CD4-positive, alpha-beta T cell (primary cell): ENCODE results near the gene F7. TPM values are rescaled to one million over a fixed set of nuclear protein-coding genes. Genes with fewer than 3 reads are reported as not detected.

ENCODE experiments used
- ATAC-seq: fragments of 200-7000 bp; cut with Tn5 transposase; one replicate; pipeline ENCODE4 v1.10.0; 2022; ENCODE audit warnings: mild to moderate bottlenecking; ENCODE audit not compliant: poor library complexity
- CTCF ChIA-PET: fragments of 350-600 bp; sonication (Branson Sonifier 250); formaldehyde crosslinking; loops from one replicate; lab custom pipeline; 2021; ENCODE audit warnings: antibody characterized with exemption, inconsistent platforms; lab: Charles Lee
- POLR2A ChIA-PET: fragments of 350-600 bp; sonication (Branson Sonifier 250); formaldehyde crosslinking; loops from one replicate; lab custom pipeline; 2021; ENCODE audit warnings: antibody characterized with exemption, inconsistent platforms; lab: Charles Lee
- DNase-seq, 14 experiments: peaks; one replicate each; pipeline ENCODE4 v3.0.0-alpha.2; 2013 to 2020; ENCODE audit warnings: mixed read lengths in 2 of 14
- H3K27ac ChIP-seq, 2 donors: one replicate each; pipeline versions ENCODE4 v1.5.1 to v1.7.0; 2013; ENCODE audit warnings: low read length in 2 of 2, low read depth in 1 of 2, mild to moderate bottlenecking in 1 of 2
- H3K27me3 ChIP-seq, 2 experiments: 1 replicate in 1 of 2; 2 replicates in 1 of 2; pipeline versions ENCODE4 v1.6.1 to v1.7.0; 2013; ENCODE audit warnings: low read length in 2 of 2, control low read depth in 1 of 2, mild to moderate bottlenecking in 1 of 2, moderate library complexity in 1 of 2; ENCODE audit not compliant: insufficient read depth in 2 of 2, control insufficient read depth in 1 of 2
- H3K36me3 ChIP-seq: one replicate; pipeline ENCODE4 v1.6.1; 2013; ENCODE audit warnings: low read length, control low read depth; ENCODE audit not compliant: insufficient read depth
- H3K4me1 ChIP-seq: one replicate; pipeline ENCODE4 v1.6.1; 2013; ENCODE audit warnings: low read length, control low read depth; ENCODE audit not compliant: insufficient read depth
- H3K4me3 ChIP-seq: one replicate; pipeline ENCODE4 v1.5.1; 2013; ENCODE audit warnings: mild to moderate bottlenecking, low read length, moderate library complexity
- H3K9me3 ChIP-seq, 2 experiments: 1 replicate in 1 of 2; 2 replicates in 1 of 2; pipeline versions ENCODE4 v1.6.1 to v1.7.0; 2013; ENCODE audit warnings: low read length in 2 of 2, mild to moderate bottlenecking in 2 of 2, control low read depth in 1 of 2, moderate library complexity in 1 of 2; ENCODE audit not compliant: control insufficient read depth in 1 of 2, insufficient read depth in 1 of 2
- H3K27ac Mint-ChIP-seq: one replicate; pipeline ENCODE4 v1.8.0; 2020; ENCODE audit warnings: mixed read lengths
- H3K27me3 Mint-ChIP-seq: one replicate; pipeline ENCODE4 v1.8.0; 2021; ENCODE audit warnings: mixed read lengths
- H3K36me3 Mint-ChIP-seq: one replicate; pipeline ENCODE4 v1.8.0; 2021; ENCODE audit warnings: low read depth, mixed read lengths
- H3K4me1 Mint-ChIP-seq: one replicate; pipeline ENCODE4 v1.8.0; 2021; ENCODE audit warnings: low read depth, mixed read lengths
- H3K4me3 Mint-ChIP-seq: one replicate; pipeline ENCODE4 v1.8.0; 2020; ENCODE audit warnings: mild to moderate bottlenecking, mixed read lengths
- H3K9me3 Mint-ChIP-seq: one replicate; pipeline ENCODE4 v1.8.0; 2020; ENCODE audit warnings: mixed read lengths
- CTCF ChIP-seq: fragments of 200-600 bp; IDR thresholded peaks from one replicate; pipeline ENCODE4 v1.8.0; 2022; ENCODE audit warnings: antibody characterized with exemption, mild to moderate bottlenecking
- intact Hi-C, 2 experiments: fragments of 100-400 bp; cut with DNase I in 1 of 2; cut with micrococcal nuclease in 1 of 2; formaldehyde crosslinking; loops; one replicate each; pipeline versions ENCODE4 v1.15.1 to v1.9.0; 2023 to 2025; cut with DNase I, micrococcal nuclease
- total RNA-seq, 174 experiments: library from RNA in 2 of 174; stranded (reverse) in 2 of 174; gene quantifications; one replicate each; pipeline ENCODE4 v1.2.3 and lab custom pipeline; 2021 to 2026

F7 gene
- total RNA-seq, 2 experiments from 2014 or later, result not detected

- ChIA-PET CTCF (no interaction called here), POLR2A (no interaction called here)
- no peaks in the 10 kb centered on the region for H3K4me1 ChIP-seq
- Mint-ChIP-seq H3K4me3 (no peak overlapping the region), H3K4me1 (no peaks in the 10 kb centered on the region), H3K27me3 (peaks cover under 1% of the 10 kb centered on the region), H3K9me3 (no peaks in the 10 kb centered on the region), H3K36me3 (no peaks in the 10 kb centered on the region), H3K27ac (no peak overlapping the region)
- DNase-seq, result no peak
- no peak overlapping the region for H3K4me3 ChIP-seq
- intact Hi-C loops, result no loop called here
- H3K27me3 ChIP-seq, result peaks cover 0 to 2% of the 10 kb centered on the region in 2 experiments
- H3K9me3 ChIP-seq, result no peaks in the 10 kb centered on the region
- H3K36me3 ChIP-seq, result no peaks in the 10 kb centered on the region
- TF ChIP-seq CTCF, result no peak
- H3K27ac ChIP-seq, result no peak overlapping the region
- no peak for ATAC-seq
Measured at GRCh38 chr13:113120300-113121182, 14.9 kb downstream of the F7 start.

- H3K9me3 Mint-ChIP-seq, result no peaks in the 10 kb centered on the region
Measured at GRCh38 chr13:113121183-113121927, 15.8 kb downstream of the F7 start.

More at GRCh38 chr13:113121183-113121927, 15.8 kb downstream of the F7 start:
- no peak overlapping the region for H3K27ac ChIP-seq
- TF ChIP-seq CTCF, result no peak
- no peaks in the 10 kb centered on the region for H3K36me3 Mint-ChIP-seq
- H3K4me3 ChIP-seq, result no peak overlapping the region
- intact Hi-C loops, result no loop called here
- no peaks in the 10 kb centered on the region for H3K4me1 ChIP-seq
- no peak for DNase-seq
- no peak for ATAC-seq
- no peak overlapping the region for H3K4me3 Mint-ChIP-seq
- peaks cover 5% of the 10 kb centered on the region for H3K27me3 Mint-ChIP-seq
- ChIA-PET POLR2A (no interaction called here), CTCF (no interaction called here)
- no peaks in the 10 kb centered on the region for H3K36me3 ChIP-seq
- no peaks in the 10 kb centered on the region for H3K4me1 Mint-ChIP-seq
- H3K27ac Mint-ChIP-seq, result no peak overlapping the region
- no peaks in the 10 kb centered on the region for H3K9me3 ChIP-seq
- peaks cover 0 to 4% of the 10 kb centered on the region in 2 experiments for H3K27me3 ChIP-seq
